Measurements from ENCODE around the gene SLC25A11. TPM values are rescaled to one million over a fixed set of nuclear protein-coding genes. Genes with fewer than 3 reads are reported as not detected.

Gene SLC25A11
- total RNA-seq, 6 experiments from 2014 or later, result 32.6 to 64.2 (median 41.0) TPM

- Histone ChIP-seq H3K4me3 (no peak overlapping the region), H3K27ac (no peak overlapping the region), H3K4me1 (peaks cover 0 to 21% (median 10%) of the 10 kb centered on the region in 4 donors), H3K9me3 (no peaks in the 10 kb centered on the region), H3K27me3 (no peaks in the 10 kb centered on the region), H3K36me3 (peaks cover 0 to 13% (median 3%) of the 10 kb centered on the region in 4 donors)
- ATAC-seq (no peak), DNase-seq (no peak)
- no peak for TF ChIP-seq POLR2A (IDR thresholded peaks at IDR 0.05)
- TF ChIP-seq, protein P1, sequence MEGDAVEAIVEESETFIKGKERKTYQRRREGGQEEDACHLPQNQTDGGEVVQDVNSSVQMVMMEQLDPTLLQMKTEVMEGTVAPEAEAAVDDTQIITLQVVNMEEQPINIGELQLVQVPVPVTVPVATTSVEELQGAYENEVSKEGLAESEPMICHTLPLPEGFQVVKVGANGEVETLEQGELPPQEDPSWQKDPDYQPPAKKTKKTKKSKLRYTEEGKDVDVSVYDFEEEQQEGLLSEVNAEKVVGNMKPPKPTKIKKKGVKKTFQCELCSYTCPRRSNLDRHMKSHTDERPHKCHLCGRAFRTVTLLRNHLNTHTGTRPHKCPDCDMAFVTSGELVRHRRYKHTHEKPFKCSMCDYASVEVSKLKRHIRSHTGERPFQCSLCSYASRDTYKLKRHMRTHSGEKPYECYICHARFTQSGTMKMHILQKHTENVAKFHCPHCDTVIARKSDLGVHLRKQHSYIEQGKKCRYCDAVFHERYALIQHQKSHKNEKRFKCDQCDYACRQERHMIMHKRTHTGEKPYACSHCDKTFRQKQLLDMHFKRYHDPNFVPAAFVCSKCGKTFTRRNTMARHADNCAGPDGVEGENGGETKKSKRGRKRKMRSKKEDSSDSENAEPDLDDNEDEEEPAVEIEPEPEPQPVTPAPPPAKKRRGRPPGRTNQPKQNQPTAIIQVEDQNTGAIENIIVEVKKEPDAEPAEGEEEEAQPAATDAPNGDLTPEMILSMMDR (IDR thresholded peaks at IDR 0.05), result no peak
- 87% methylated on average over 4 of the region's 6 CpGs for WGBS (ENCODE audit: insufficient coverage, low coverage, low lambda C conversion rate, missing lambda C conversion rate)
- intact Hi-C loops (cut with DNase I), result loop anchor here in 1 of 2 donors (10.0 kb wide), 1 partner anchor 57 kb away; no protein-coding TSS in a partner anchor
These were observed 32.0 kb upstream of the SLC25A11 start for GRCh38 chr17:4971826-4972225.

DNA sequence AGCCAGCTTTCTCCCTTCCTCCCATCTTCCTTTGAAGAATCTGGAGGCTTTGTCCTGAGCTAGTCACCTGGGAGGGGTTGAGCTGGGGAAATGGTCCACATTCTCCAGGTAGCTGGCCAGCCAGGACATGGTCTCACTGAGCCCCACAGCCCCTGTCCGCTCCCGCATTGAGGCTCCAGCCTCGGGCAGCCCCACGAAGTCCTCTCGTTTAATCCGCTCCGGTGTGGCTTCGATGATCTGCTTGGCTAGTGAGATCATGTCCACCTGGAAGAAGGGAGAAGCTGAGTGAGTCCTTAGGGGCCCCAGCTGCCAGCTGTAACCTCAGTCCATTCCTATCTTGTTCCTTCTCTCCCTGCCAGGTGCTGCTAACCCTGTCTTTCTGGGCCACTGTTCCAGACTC lies 30.4 kb upstream of the SLC25A11 start:
- intact Hi-C loops (cut with DNase I), result loop anchor here in 1 of 2 donors (10.0 kb wide), 1 partner anchor 55 kb away; no protein-coding TSS in a partner anchor
- no peak for ATAC-seq
- WGBS (ENCODE audit: insufficient coverage, low coverage, low lambda C conversion rate, missing lambda C conversion rate), result no CpG with 5 or more reads among the region's 8 CpGs

DNA sequence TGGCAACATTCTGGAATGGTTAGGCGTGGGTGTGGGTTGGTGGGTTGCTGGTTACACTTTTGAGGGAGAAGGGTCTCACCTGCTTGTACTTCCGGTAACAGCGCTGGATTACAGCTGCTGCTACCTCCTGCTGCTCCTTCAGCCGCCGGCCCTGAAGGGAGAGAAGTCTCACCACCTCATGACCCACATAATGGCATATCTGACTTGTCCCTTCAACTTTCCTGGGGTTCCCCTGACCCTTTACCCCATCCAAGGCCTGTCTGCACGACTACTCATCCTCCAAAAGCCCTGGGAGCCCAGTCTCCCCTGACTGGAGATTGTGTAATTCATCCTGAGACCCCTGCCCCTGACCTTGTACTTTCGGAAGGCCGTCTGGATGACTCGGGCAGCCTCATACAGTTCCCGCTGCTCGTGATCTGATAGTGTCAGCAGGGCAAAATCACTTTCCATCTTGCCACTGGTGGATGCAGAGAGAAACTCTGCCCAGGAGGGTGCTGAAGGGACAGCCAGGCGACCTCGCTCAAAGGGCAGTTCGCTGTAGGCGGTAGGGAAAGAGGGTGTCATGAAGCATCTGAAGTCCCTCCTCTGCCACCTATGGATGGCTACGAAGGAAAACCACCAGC lies 29.8 kb upstream of the SLC25A11 start:
- DNase-seq (peak in 2 of 3 donors; percentile 76 to 82), ATAC-seq (peak in 2 of 4 donors; percentile 1 to 5)
- WGBS (ENCODE audit: insufficient coverage, low coverage, low lambda C conversion rate, missing lambda C conversion rate), result 37% methylated on average over 15 of the region's 16 CpGs
- Histone ChIP-seq H3K4me1 (peaks cover 0 to 24% (median 12%) of the 10 kb centered on the region in 4 donors), H3K36me3 (peaks cover 0 to 7% (median under 1%) of the 10 kb centered on the region in 4 donors), H3K4me3 (peak overlapping the region in 2 of 3 donors; percentile 65 to 78), H3K9me3 (no peaks in the 10 kb centered on the region), H3K27me3 (no peaks in the 10 kb centered on the region), H3K27ac (peak overlapping the region; percentile 54 to 87 (median 59))
- intact Hi-C loops (cut with DNase I), result loop anchor here in 1 of 2 donors (10.0 kb wide), 1 partner anchor 55 kb away; no protein-coding TSS in a partner anchor
- TF ChIP-seq, protein P1 (IDR thresholded peaks at IDR 0.05), result no peak
- TF ChIP-seq POLR2A (IDR thresholded peaks at IDR 0.05), result no peak

More for the DNA sequence above, 30.4 kb upstream of the SLC25A11 start:
- Histone ChIP-seq H3K4me1 (peaks cover 0 to 24% (median 12%) of the 10 kb centered on the region in 4 donors), H3K4me3 (no peak overlapping the region), H3K9me3 (no peaks in the 10 kb centered on the region), H3K36me3 (peaks cover 0 to 7% (median under 1%) of the 10 kb centered on the region in 4 donors), H3K27ac (peak overlapping the region in 2 of 3 donors; percentile 59 to 87), H3K27me3 (no peaks in the 10 kb centered on the region)
- DNase-seq, result no peak
- TF ChIP-seq, protein P1 (IDR thresholded peaks at IDR 0.05), result no peak
- no peak for TF ChIP-seq POLR2A (IDR thresholded peaks at IDR 0.05)

DNA sequence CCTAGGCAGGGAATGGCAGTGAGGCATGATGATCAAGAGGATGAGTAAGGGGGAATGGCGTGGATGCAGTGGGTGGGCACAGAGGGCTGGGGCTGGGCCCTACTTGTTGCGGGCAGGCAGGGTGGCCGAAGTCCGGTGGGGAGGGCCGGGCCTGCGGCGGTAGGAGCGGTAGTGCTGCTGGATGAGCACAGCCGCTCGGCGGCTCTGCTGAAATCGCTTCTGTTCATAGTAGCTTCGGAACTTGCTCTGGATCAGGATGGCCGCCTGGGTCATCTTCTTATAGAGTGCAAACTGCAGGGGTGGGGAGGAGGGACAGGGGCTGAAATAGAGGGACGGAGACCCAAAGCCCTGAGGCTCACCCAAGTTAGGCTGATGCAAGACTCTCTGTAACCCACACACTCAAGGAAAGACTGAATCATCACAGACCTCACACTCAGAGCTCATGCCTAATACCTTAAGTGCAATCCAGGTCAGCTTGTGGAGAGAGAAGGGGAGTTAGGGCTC lies 29.3 kb upstream of the SLC25A11 start:
- Histone ChIP-seq H3K9me3 (no peaks in the 10 kb centered on the region), H3K4me3 (peak overlapping the region; percentile 65 to 78 (median 73)), H3K27me3 (no peaks in the 10 kb centered on the region), H3K27ac (peak overlapping the region; percentile 85 to 92 (median 87)), H3K4me1 (peaks cover 0 to 24% (median 12%) of the 10 kb centered on the region in 4 donors), H3K36me3 (peaks cover 0 to 7% (median 0%) of the 10 kb centered on the region in 4 donors)
- ATAC-seq (no peak), DNase-seq (peak in 1 of 3 donors; percentile 53)
- 28% methylated on average over 7 of the region's 15 CpGs for WGBS (ENCODE audit: insufficient coverage, low coverage, low lambda C conversion rate, missing lambda C conversion rate)
- intact Hi-C loops (cut with DNase I), result no loop called here
- TF ChIP-seq, protein P1 (IDR thresholded peaks at IDR 0.05), result no peak
- no peak for TF ChIP-seq POLR2A (IDR thresholded peaks at IDR 0.05)

Measured in right lobe of liver (tissue), 6 donors.